HUES64 (cell line): ENCODE measurements around the gene BUB1.

Source experiments
- H3K27ac ChIP-seq: 2 replicates; pipeline ENCODE4 v1.7.0; 2013; ENCODE audit warnings: low read depth, low read length, inconsistent platforms
- H3K27me3 ChIP-seq: 2 replicates; pipeline ENCODE4 v1.6.1; 2013; ENCODE audit warnings: mild to moderate bottlenecking, low read length; ENCODE audit not compliant: insufficient read depth
- H3K36me3 ChIP-seq: 2 replicates; pipeline ENCODE4 v1.6.1; 2013; ENCODE audit warnings: mild to moderate bottlenecking, low read length; ENCODE audit not compliant: insufficient read depth
- H3K4me1 ChIP-seq: 2 replicates; pipeline ENCODE4 v1.6.1; 2013; ENCODE audit warnings: mild to moderate bottlenecking, low read length, moderate library complexity; ENCODE audit not compliant: insufficient read depth
- H3K4me3 ChIP-seq: 2 replicates; pipeline ENCODE4 v1.5.1; 2013; ENCODE audit warnings: mild to moderate bottlenecking, low read length, moderate library complexity
- H3K9ac ChIP-seq: 2 replicates; pipeline ENCODE4 v1.6.1; 2013; ENCODE audit warnings: mild to moderate bottlenecking, low read depth, low read length
- H3K9me3 ChIP-seq: 2 replicates; pipeline ENCODE4 v1.6.1; 2013; ENCODE audit warnings: low read depth, low read length; ENCODE audit not compliant: insufficient read depth
- WGBS: fragments of 150-250, 120-280 bp; methylation state at CpG from one replicate; pipeline ENCODE4 v1.1.7; 2013; ENCODE audit warnings: missing lambda C conversion rate; 5-methylcytosine and 5-hydroxymethylcytosine counted together

BUB1 gene

GRCh38 chr2:110655701-110656100, 22.2 kb downstream of the BUB1 start:
- Histone ChIP-seq H3K36me3 (peaks cover 99% of the 10 kb centered on the region), H3K27ac (no peak overlapping the region), H3K4me1 (no peaks in the 10 kb centered on the region), H3K4me3 (no peak overlapping the region), H3K9ac (no peak overlapping the region), H3K9me3 (no peaks in the 10 kb centered on the region), H3K27me3 (no peaks in the 10 kb centered on the region)
- WGBS = 89% methylated on average over 2 of the region's 2 CpGs

GRCh38 chr2:110653861-110654260, 24.0 kb downstream of the BUB1 start:
- 94% methylated on average over 3 of the region's 3 CpGs for WGBS
- H3K9ac ChIP-seq = no peak overlapping the region
- H3K27me3 ChIP-seq = no peaks in the 10 kb centered on the region
- peaks cover 100% of the 10 kb centered on the region for H3K36me3 ChIP-seq
- no peak overlapping the region for H3K27ac ChIP-seq
- no peak overlapping the region for H3K4me3 ChIP-seq
- H3K4me1 ChIP-seq = no peaks in the 10 kb centered on the region
- no peaks in the 10 kb centered on the region for H3K9me3 ChIP-seq

- 96% methylated on average over 4 of the region's 4 CpGs for WGBS
- H3K4me3 ChIP-seq = no peak overlapping the region
Observed at GRCh38 chr2:110650346-110650745, 27.5 kb downstream of the BUB1 start.

GRCh38 chr2:110647777-110648176, 30.1 kb downstream of the BUB1 start:
- 96% methylated on average over 2 of the region's 3 CpGs for WGBS

More at GRCh38 chr2:110650346-110650745, 27.5 kb downstream of the BUB1 start:
- no peaks in the 10 kb centered on the region for H3K27me3 ChIP-seq
- H3K27ac ChIP-seq = no peak overlapping the region
- H3K9ac ChIP-seq = no peak overlapping the region
- H3K9me3 ChIP-seq = no peaks in the 10 kb centered on the region
- H3K4me1 ChIP-seq = no peaks in the 10 kb centered on the region
- H3K36me3 ChIP-seq = peaks cover 98% of the 10 kb centered on the region

GRCh38 chr2:110645616-110646015, 32.2 kb downstream of the BUB1 start:
- Histone ChIP-seq H3K4me3 (no peak overlapping the region), H3K9ac (no peak overlapping the region), H3K27me3 (no peaks in the 10 kb centered on the region), H3K36me3 (peaks cover 93% of the 10 kb centered on the region), H3K9me3 (no peaks in the 10 kb centered on the region), H3K4me1 (no peaks in the 10 kb centered on the region), H3K27ac (no peak overlapping the region)
- 93% methylated on average over 1 of the region's 2 CpGs for WGBS

More at GRCh38 chr2:110647777-110648176, 30.1 kb downstream of the BUB1 start:
- Histone ChIP-seq H3K27me3 (no peaks in the 10 kb centered on the region), H3K36me3 (peaks cover 93% of the 10 kb centered on the region), H3K9me3 (no peaks in the 10 kb centered on the region), H3K27ac (no peak overlapping the region), H3K4me3 (no peak overlapping the region), H3K4me1 (no peaks in the 10 kb centered on the region), H3K9ac (no peak overlapping the region)

GRCh38 chr2:110644357-110644756, 33.5 kb downstream of the BUB1 start:
- H3K36me3 ChIP-seq = peaks cover 93% of the 10 kb centered on the region
- H3K4me1 ChIP-seq = no peaks in the 10 kb centered on the region
- H3K4me3 ChIP-seq = no peak overlapping the region
- H3K27ac ChIP-seq = no peak overlapping the region
- no peaks in the 10 kb centered on the region for H3K27me3 ChIP-seq
- no peak overlapping the region for H3K9ac ChIP-seq
- H3K9me3 ChIP-seq = no peaks in the 10 kb centered on the region
- 96% methylated on average over 2 of the region's 3 CpGs for WGBS

GRCh38 chr2:110642360-110642759, 35.5 kb downstream of the BUB1 start:
- no peaks in the 10 kb centered on the region for H3K4me1 ChIP-seq
- peaks cover 93% of the 10 kb centered on the region for H3K36me3 ChIP-seq
- no peak overlapping the region for H3K4me3 ChIP-seq

GRCh38 chr2:110639972-110640371, 37.9 kb downstream of the BUB1 start:
- no peak overlapping the region for H3K4me3 ChIP-seq
- H3K9me3 ChIP-seq = no peaks in the 10 kb centered on the region
- no peak overlapping the region for H3K27ac ChIP-seq
- 96% methylated on average over 3 of the region's 3 CpGs for WGBS
- H3K9ac ChIP-seq = no peak overlapping the region
- H3K4me1 ChIP-seq = no peaks in the 10 kb centered on the region
- H3K27me3 ChIP-seq = no peaks in the 10 kb centered on the region
- peaks cover 88% of the 10 kb centered on the region for H3K36me3 ChIP-seq

More at GRCh38 chr2:110642360-110642759, 35.5 kb downstream of the BUB1 start:
- no peak overlapping the region for H3K27ac ChIP-seq
- no peaks in the 10 kb centered on the region for H3K27me3 ChIP-seq
- no peak overlapping the region for H3K9ac ChIP-seq
- H3K9me3 ChIP-seq = no peaks in the 10 kb centered on the region

- WGBS = 94% methylated on average over 2 of the region's 4 CpGs
- no peak overlapping the region for H3K27ac ChIP-seq
- H3K9me3 ChIP-seq = no peaks in the 10 kb centered on the region
- no peaks in the 10 kb centered on the region for H3K4me1 ChIP-seq
- no peak overlapping the region for H3K9ac ChIP-seq
- H3K4me3 ChIP-seq = no peak overlapping the region
- no peaks in the 10 kb centered on the region for H3K27me3 ChIP-seq
- peaks cover 87% of the 10 kb centered on the region for H3K36me3 ChIP-seq
Observed at GRCh38 chr2:110638952-110639695, 38.7 kb downstream of the BUB1 start.

- no peak overlapping the region for H3K9ac ChIP-seq
- no peak overlapping the region for H3K27ac ChIP-seq
- no peaks in the 10 kb centered on the region for H3K4me1 ChIP-seq
- H3K36me3 ChIP-seq = peaks cover 76% of the 10 kb centered on the region
- H3K4me3 ChIP-seq = no peak overlapping the region
- H3K9me3 ChIP-seq = no peaks in the 10 kb centered on the region
- H3K27me3 ChIP-seq = no peaks in the 10 kb centered on the region
- 83% methylated on average over 1 of the region's 1 CpG for WGBS
Observed at GRCh38 chr2:110638004-110638403, 39.9 kb downstream of the BUB1 start.

- Histone ChIP-seq H3K4me3 (no peak overlapping the region), H3K27me3 (no peaks in the 10 kb centered on the region), H3K36me3 (peaks cover 67% of the 10 kb centered on the region), H3K4me1 (no peaks in the 10 kb centered on the region), H3K9me3 (no peaks in the 10 kb centered on the region), H3K27ac (no peak overlapping the region), H3K9ac (no peak overlapping the region)
- 78% methylated on average over 1 of the region's 1 CpG for WGBS
Observed at GRCh38 chr2:110637093-110637492, 40.8 kb downstream of the BUB1 start.
